Spleen (tissue), 7 donors: ENCODE data around the gene TBX2.

Experiments
- POLR2A ChIP-seq, 3 donors: fragments of 450-650 bp; IDR thresholded peaks; one replicate each; pipeline ENCODE4 v1.5.1; 2017; ENCODE audit warnings: antibody characterized with exemption in 3 of 3, mild to moderate bottlenecking in 1 of 3
- POLR2AphosphoS5 ChIP-seq, 3 donors: sonication (generic); formaldehyde crosslinking; IDR thresholded peaks; one replicate each; pipeline ENCODE4 v1.5.1; 2017; ENCODE audit warnings: antibody characterized with exemption in 3 of 3
- TF ChIP-seq, protein P1 (sequence below), 11 experiments: fragments of 200-600 bp in 7 of 11; fragments of 450-650 bp in 4 of 11; sonication (generic) in 4 of 11; IDR thresholded peaks in 8 of 11; conservative IDR thresholded peaks in 3 of 11; 1 replicate in 7 of 11; 2 replicates in 4 of 11; pipeline versions ENCODE4 v1.4.0 to v1.8.0; 2016 to 2021; ENCODE audit warnings: antibody characterized with exemption in 11 of 11, inconsistent platforms in 4 of 11, mild to moderate bottlenecking in 1 of 11
- donor health status: DM: no; HTN: no; CAD: no; lungs with moderate emphysema.
- donor health status: DM: no; HTN: no; CAD: no.
- donor health status: DM: no; HTN: no; CAD: no.

DNA sequence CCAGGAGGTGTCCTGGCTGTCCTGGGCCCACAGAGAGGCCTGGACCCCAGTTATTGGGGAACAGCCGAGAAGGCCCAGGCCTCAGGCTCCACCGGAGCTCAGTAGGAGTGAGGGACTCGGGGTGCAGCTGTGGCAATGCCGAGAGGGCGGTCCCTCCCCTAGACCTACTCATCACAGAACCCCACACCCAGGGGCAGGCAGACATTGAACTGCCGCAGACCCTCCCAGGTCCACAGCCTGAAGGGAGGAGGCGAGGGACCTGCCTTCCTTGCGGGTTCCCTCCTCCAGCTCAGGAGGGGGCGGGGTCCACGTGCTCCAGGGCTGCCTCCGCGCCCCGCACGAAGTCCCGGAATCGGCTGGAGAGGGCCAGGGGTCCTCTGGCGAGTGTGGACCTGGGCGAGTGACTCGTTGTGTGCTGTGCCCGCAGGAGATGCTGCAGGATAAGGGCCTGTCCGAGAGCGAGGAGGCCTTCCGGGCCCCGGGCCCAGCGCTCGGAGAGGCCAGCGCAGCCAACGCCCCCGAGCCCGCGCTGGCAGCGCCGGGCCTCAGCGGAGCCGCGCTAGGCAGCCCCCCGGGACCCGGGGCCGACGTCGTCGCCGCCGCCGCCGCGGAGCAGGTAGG is 56.5 kb downstream of the TBX2 start:
- TF ChIP-seq, protein P1, sequence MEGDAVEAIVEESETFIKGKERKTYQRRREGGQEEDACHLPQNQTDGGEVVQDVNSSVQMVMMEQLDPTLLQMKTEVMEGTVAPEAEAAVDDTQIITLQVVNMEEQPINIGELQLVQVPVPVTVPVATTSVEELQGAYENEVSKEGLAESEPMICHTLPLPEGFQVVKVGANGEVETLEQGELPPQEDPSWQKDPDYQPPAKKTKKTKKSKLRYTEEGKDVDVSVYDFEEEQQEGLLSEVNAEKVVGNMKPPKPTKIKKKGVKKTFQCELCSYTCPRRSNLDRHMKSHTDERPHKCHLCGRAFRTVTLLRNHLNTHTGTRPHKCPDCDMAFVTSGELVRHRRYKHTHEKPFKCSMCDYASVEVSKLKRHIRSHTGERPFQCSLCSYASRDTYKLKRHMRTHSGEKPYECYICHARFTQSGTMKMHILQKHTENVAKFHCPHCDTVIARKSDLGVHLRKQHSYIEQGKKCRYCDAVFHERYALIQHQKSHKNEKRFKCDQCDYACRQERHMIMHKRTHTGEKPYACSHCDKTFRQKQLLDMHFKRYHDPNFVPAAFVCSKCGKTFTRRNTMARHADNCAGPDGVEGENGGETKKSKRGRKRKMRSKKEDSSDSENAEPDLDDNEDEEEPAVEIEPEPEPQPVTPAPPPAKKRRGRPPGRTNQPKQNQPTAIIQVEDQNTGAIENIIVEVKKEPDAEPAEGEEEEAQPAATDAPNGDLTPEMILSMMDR (IDR thresholded peaks at IDR 0.05 in 8 of 11, conservative IDR thresholded peaks at IDR 0.05 in 3 of 11), result peak in 1 of 11 experiments; percentile 9
- TF ChIP-seq POLR2A (IDR thresholded peaks at IDR 0.05) (no peak), POLR2AphosphoS5 (IDR thresholded peaks at IDR 0.05) (no peak)
